Stimulated activated CD8-positive, alpha-beta memory T cell treated with anti-CD3 and anti-CD28 coated beads, Interleukin-7, amount 100 ng/mL, for 4 hours (primary cell): ENCODE results near the gene IL16.

Experiments
- DNase-seq, 2 donors: peaks; one replicate each; pipeline ENCODE4 v3.0.0-alpha.2; 2020; ENCODE audit warnings: low read depth in 2 of 2

Gene IL16

GRCh38 chr15:81275711-81276392 is 79.2 kb downstream of the IL16 start:
- DNase-seq: no peak

GRCh38 chr15:81276967-81277366 is 80.3 kb downstream of the IL16 start:
- no peak for DNase-seq

GRCh38 chr15:81277851-81278250 is 81.2 kb downstream of the IL16 start:
- no peak for DNase-seq

DNA sequence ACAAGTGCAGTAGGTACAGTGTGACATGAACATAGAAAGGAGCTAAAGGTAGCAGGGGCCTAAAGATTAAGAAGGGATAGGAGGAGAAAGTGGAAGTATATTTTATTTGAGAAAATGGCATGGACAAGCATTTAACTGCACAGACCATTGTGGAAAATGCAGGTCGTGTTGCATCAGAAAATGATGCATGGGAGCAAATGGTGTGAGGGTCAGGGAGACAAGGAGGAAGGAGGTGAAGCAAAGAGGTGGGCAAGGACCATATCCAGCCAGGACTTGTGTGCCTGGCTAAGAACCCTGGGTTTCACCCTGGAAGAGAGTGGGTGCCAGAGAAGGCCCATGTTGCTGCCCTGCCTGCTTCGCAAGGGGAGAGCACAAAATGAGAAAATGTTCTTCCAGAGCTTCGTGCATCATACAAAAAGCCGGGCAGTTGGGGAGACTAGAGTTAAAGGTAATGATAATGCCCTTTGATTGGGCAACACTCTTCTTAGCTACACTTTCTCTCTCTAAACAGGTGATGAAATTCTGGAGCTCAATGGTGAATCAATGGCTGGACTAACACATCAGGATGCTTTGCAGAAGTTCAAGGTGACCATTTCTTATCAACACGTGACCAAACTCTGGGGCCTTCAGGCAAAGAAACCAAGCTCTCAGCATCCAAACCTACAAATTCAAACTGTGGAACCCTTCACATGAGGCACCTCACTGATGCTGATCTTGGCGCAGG is 81.8 kb downstream of the IL16 start:
- no peak for DNase-seq

DNA sequence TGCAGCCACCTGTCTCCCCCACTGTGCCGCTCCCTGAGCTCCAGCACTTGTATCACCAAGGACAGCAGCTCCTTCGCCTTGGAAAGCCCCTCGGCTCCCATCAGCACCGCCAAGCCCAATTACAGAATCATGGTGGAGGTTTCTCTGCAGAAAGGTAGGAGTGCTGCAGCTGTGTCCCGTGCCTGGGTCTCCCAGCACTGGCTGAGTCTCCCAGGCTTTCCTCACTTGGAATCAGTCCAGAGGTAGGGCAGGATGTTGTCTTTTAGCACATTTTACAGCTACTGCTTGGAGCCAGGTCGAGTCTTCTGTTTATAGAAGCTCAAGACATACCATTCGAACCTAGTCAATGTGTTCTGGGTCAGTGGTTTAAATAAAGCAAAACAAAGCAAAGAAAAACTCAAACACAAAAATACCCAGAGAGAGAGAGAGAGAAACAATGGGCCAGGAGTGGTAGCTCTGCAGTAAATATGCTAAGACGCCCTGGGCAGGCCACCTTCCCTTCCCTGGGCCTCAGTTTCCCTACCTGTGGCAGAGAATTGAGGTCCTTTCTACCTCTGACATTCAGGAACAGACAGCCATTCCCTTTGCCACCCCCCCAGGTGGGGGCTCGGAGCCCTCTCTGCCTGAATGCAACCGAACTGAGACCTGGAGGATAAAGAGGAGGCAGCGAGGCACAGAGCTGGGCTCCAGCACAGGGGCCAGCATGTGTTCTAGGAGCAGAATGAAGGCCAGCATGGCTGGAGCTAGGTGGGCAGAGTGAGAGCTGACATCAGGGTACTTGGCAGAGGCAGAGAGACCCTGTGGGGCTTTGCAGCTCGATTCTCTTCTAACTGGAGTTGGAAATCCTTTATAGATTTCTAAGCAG is 83.2 kb downstream of the IL16 start:
- no peak for DNase-seq

- no peak for DNase-seq
These were observed 84.2 kb downstream of the IL16 start for GRCh38 chr15:81280696-81281455.

- DNase-seq: no peak
These were observed 84.7 kb downstream of the IL16 start for GRCh38 chr15:81281456-81281735.

DNA sequence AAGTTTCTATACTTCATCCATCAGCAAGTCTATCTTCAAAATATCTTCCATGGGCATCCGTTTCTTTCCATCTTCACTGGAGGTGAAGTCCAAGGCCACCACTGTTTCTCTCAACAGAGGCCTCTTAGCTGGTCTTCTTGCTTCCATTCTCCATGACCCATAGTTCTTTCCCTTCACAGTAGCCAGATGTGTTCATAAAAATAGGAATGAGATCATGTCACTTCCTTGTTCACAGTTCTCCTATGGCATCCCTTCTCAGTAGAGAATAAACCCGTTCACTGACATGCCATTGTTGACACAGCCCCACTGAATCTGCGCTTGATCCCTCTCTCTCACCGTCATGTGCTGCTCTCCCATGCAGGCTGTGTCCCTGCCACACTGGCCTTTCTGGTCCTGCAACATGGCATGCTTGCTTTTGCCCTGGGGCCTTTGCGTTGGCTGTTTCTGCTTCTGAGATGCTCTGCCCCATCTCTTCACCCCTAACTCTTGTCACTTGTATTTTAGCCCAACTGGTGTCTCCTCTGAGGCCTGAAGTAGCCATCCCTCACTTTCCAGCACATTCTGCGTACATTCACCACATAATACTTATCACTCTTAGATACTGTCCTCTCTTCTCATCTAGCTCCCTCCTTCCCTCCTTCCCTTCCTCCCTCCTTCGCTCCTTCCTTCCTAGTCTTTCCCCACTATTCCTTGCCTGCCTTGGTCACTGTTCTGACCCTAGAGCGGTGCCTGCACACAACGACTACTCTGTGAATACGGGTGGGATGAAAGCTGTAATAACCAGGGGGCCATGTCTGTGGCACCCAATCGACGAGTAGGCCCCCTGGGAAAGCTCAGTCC is 85.3 kb downstream of the IL16 start:
- no peak for DNase-seq

DNA sequence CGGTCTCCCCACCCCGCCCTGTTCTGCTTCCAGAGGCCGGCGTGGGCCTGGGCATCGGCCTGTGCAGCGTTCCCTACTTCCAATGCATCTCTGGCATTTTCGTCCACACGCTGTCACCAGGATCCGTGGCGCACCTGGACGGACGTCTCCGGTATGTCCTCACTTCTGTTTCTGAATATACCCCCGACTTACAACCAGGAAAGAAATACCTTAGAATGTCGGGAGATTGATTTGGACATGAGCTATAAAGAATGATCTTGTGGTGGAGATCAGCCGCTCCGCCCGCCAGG is 85.9 kb downstream of the IL16 start:
- DNase-seq: no peak

GRCh38 chr15:81282911-81283310 is 86.2 kb downstream of the IL16 start:
- no peak for DNase-seq

GRCh38 chr15:81284256-81285031 is 87.8 kb downstream of the IL16 start:
- DNase-seq: no peak

- no peak for DNase-seq
These were observed 88.8 kb downstream of the IL16 start for GRCh38 chr15:81285461-81285860.

DNA sequence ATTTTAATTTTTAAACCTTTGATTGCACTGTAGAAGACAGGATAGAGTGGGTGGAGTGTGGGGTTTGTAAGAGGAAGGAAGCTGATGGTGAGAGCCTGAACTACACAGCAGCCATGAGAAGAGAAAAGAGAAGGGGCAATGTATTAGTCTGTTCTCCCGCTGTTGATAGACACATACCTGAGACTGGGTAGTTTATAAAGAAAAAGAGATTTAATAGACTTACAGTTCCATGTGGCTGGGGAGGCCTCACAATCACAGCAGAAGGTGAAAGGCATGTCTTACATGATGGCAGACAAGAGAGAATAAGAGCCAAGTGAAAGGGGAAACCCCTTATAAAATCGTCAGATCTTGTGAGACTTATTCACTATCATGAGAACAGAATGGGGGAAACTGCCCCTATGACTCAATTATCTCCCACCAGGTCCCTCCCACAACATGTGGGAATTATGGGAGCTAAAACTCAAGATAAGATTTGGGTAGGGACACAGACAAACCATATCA is 90.0 kb downstream of the IL16 start:
- DNase-seq: no peak

DNA sequence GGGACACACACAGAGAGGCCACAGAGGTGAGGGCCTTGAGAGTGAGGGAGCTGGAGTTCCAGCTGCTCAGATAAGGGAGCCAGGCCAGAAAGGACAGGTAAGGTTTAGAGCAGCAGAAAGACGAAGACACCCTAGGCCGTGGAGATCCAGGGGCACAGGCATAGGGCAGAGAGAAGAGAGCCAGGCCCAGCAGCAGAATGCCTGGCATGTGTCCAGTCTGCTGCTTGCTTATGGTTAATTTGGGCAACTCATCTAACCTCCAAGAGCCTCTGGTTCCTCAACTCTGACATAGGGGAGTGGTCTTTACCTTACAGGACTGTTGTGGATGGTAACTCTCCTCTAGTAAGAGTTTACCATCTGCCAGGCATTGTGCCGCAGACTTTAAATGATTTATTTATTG is 91.4 kb downstream of the IL16 start:
- no peak for DNase-seq

- DNase-seq: no peak
These were observed 91.9 kb downstream of the IL16 start for GRCh38 chr15:81288616-81289015.

DNA sequence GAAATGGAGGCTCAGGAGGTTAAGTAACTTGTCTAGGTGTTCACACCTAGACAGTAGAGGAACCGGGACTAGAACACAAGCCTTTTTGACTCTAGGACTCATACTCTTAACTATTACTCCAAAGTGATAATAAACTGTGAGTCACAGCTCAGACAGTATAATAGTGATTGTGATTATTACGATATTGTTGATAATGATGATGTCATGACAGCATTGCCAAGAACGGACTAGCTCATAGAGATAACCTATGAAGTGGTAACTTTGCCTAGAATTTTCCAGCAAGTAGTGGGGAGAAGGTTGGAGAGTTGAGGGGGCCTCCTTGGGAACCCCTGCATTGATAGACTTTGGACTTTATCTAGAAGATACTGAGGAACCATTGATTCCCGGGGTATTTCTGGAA is 93.2 kb downstream of the IL16 start:
- no peak for DNase-seq

DNA sequence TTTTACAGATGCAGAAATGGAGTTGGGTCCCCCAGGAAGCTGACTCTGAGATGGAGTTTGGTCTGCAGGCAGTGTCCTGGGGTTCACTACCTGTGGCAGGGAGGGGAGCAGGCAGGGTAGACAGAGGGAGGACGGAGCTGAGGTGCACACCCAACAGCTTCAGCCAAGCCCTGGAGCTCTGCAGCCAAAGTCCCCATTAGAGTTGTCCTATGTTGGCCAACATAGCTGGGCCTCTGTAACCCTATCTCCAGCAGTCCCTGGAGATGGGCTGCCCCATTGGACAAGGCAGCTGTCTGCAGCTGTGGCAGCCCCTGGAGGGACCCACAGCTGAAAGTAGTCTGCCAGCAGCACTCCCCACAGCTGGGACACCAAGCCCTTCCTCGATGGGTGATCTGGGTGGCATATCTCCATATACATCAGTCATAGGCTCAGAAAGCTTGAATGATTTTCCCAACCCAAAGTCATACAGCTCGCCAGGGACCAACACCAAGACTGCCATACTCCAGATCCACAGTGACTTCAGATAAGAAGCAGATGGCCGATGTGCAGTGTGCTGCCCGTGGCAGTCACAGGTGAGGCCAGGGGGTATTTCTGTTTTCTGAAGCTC is 95.3 kb downstream of the IL16 start:
- DNase-seq: no peak

DNA sequence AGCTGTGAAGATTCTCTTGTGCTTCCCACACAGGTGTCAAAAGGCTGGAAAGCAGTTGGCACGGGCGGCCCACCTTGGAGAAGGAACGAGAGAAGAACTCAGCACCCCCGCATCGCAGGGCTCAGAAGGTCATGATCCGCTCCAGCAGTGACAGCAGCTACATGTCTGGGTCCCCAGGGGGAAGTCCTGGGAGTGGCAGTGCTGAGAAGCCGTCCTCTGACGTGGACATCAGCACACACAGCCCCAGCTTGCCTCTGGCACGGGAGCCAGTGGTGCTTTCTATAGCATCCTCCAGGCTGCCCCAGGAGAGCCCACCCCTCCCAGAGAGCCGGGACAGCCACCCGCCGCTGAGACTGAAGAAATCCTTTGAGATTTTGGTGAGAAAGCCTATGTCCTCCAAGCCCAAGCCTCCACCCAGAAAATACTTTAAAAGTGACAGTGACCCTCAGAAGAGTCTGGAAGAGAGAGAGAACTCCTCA is 95.9 kb downstream of the IL16 start:
- DNase-seq: peak in 1 of 2 donors; percentile 34

DNA sequence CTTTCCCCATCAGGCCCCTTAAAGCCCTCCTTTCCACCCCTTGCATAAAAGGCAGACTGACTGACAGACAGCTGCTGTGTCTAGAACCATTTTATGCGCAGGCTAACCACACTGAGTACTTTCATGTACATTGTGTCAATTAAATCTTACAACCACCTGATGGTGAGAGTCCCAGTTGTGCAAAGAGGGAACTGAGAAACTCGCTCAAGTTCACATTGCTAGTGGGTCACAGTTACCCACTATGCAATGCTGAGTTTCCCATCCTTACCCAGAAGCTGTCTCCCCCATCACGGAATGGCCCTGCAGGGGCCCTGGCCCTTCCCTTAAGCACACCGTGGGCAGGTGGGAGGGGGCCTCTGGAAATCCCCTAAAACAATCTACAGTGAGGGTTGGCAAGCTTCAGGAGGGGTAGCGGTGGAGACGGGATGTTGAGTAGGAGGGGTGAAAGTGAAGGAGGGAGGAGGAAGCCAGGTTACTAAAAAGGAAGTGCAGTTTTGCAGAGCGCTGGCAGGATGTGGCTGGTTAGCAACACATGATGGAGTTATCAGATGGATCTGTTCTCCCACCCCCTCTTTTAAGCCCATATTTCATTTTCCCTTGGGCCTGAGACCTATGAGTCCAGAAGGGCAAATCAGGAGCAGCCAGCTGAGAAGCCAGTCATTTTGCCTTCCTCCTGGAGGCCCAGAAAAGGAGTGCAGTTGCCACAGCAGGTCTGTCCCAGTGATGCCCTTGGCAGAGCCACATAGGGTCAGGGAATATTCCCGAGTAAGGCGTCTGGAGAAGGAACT is 97.2 kb downstream of the IL16 start:
- DNase-seq: peak; percentile 67 to 71
